Astrocyte (in vitro differentiated cells and primary cell): Measurements from ENCODE around the gene CDH18.

Source experiments
- CTCF ChIP-seq: IDR thresholded peaks from 2 replicates; pipeline ENCODE4 v1.5.1; 2011; ENCODE audit warnings: low read depth, mild to moderate bottlenecking, inconsistent platforms, low read length, moderate library complexity; ENCODE audit not compliant: insufficient read depth
- EZH2 ChIP-seq: IDR thresholded peaks from 2 replicates; pipeline ENCODE4 v1.6.1; 2012; ENCODE audit warnings: mild to moderate bottlenecking, low read length, inconsistent platforms; ENCODE audit not compliant: insufficient read depth

- TF ChIP-seq CTCF (no peak), EZH2 (no peak)
Measured at GRCh38 chr5:19940192-19940591, 47.8 kb downstream of the CDH18 start.
